Measurements from ENCODE around the gene CSF2. TPM values are rescaled to one million over a fixed set of nuclear protein-coding genes. Genes with fewer than 3 reads are reported as not detected.

Gene CSF2
- total and polyA plus RNA-seq, 5 donors from 2014 or later = not detected

DNA sequence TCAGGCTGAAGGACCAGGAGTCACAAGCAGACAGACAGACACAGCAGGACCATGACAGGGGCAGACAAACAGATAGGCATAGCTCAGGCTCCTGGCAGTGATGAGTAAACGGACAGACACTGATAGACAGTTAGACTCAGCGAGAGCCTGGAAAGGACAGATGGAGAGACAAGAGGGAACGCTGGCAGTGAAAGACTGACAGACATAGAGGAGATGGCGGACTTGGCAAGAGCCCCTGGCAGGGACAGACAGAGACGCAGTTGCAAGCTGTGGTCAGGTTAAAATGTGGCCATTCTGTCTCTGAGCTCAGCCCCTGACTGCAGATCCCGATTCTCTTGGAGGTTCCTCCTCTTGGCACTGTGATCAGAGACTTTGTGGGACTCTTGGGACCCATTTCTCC, 13.6 kb downstream of the CSF2 start:
- Mint-ChIP-seq H3K9me3 (peaks cover 0 to 1% (median 0%) of the 10 kb centered on the region in 7 donors), H3K4me3 (no peak overlapping the region), H3K36me3 (no peaks in the 10 kb centered on the region), H3K27me3 (no peaks in the 10 kb centered on the region), H3K27ac (no peak overlapping the region), H3K4me1 (peaks cover 5 to 26% (median 17%) of the 10 kb centered on the region in 4 donors)
- no peaks in the 10 kb centered on the region for H3K9me3 ChIP-seq (ENCODE audit: control insufficient read depth in 2 of 2, low read length in 2 of 2)
- DNase-seq (no peak), ATAC-seq (ENCODE audit: low read depth in 2 of 2) (no peak)
- H3K27me3 ChIP-seq (ENCODE audit: control insufficient read depth, insufficient read depth, low read length) = no peaks in the 10 kb centered on the region
- H3K36me3 ChIP-seq (ENCODE audit: control insufficient read depth, insufficient read depth, low read length) = no peaks in the 10 kb centered on the region
- H3K4me1 ChIP-seq (ENCODE audit: control insufficient read depth, insufficient read depth, low read length, poor library complexity, severe bottlenecking) = peaks cover 14% of the 10 kb centered on the region
- H3K27ac ChIP-seq (ENCODE audit: insufficient read depth, low read length, poor library complexity, severe bottlenecking) = no peak overlapping the region
- no peak overlapping the region for H3K4me3 ChIP-seq (ENCODE audit: low read depth, low read length)

DNA sequence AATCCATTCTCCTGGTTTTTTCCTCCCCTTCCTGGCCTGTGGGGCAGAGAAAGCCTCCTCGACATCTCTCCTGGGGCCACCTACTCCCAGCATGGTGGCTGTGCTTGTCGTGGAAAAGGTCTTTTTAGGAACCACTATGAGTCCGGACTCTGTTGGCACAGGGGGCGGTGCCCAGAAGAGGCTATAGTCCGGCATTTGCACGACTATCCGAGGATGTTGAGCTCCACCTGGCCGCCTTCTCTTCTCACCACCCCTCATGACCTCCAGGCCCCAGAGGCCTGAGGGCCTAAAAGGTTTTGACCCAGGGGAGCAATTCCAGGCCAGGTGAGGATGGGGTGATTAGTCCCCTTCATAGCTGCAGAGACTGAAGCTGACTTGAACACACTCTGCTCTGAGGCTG, 14.1 kb downstream of the CSF2 start:
- Histone ChIP-seq H3K9me3 (ENCODE audit: control insufficient read depth in 2 of 2, low read length in 2 of 2) (no peaks in the 10 kb centered on the region), H3K36me3 (ENCODE audit: control insufficient read depth, insufficient read depth, low read length) (no peaks in the 10 kb centered on the region), H3K4me3 (ENCODE audit: low read depth, low read length) (no peak overlapping the region), H3K4me1 (ENCODE audit: control insufficient read depth, insufficient read depth, low read length, poor library complexity, severe bottlenecking) (peaks cover 11% of the 10 kb centered on the region), H3K27ac (ENCODE audit: insufficient read depth, low read length, poor library complexity, severe bottlenecking) (no peak overlapping the region), H3K27me3 (ENCODE audit: control insufficient read depth, insufficient read depth, low read length) (no peaks in the 10 kb centered on the region)
- Mint-ChIP-seq H3K4me1 (peaks cover 5 to 22% (median 17%) of the 10 kb centered on the region in 4 donors), H3K9me3 (peaks cover 0 to 1% (median 0%) of the 10 kb centered on the region in 7 donors), H3K36me3 (no peaks in the 10 kb centered on the region), H3K4me3 (no peak overlapping the region), H3K27ac (no peak overlapping the region), H3K27me3 (no peaks in the 10 kb centered on the region)
- ATAC-seq (ENCODE audit: low read depth in 2 of 2) (no peak), DNase-seq (no peak)

DNA sequence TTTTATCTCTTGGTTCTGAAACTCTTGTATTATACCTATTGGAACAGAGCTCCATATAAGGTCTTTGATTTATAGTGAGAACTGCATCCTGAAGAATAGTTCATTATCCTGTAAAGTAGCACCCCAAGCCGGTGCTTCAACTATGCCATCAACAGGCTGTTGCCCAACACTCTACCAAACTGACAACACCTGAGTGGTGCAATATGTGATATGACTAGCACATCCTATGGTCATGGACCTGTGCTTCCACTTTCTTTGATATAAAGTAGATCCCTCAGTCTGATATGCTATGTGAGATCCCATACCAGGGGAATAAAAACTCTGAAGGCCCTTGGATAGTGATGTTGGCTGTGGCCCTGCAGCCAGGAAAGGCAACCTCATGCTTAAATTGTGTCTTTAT, 15.8 kb downstream of the CSF2 start:
- H3K9me3 Mint-ChIP-seq = peaks cover 0 to 3% (median 0%) of the 10 kb centered on the region in 7 donors
- Histone ChIP-seq H3K27me3 (ENCODE audit: control insufficient read depth, insufficient read depth, low read length) (no peaks in the 10 kb centered on the region), H3K4me3 (ENCODE audit: low read depth, low read length) (no peak overlapping the region), H3K36me3 (ENCODE audit: control insufficient read depth, insufficient read depth, low read length) (no peaks in the 10 kb centered on the region), H3K4me1 (ENCODE audit: control insufficient read depth, insufficient read depth, low read length, poor library complexity, severe bottlenecking) (no peaks in the 10 kb centered on the region), H3K27ac (ENCODE audit: insufficient read depth, low read length, poor library complexity, severe bottlenecking) (no peak overlapping the region), H3K9me3 (ENCODE audit: control insufficient read depth in 2 of 2, low read length in 2 of 2) (no peaks in the 10 kb centered on the region)
- no peak overlapping the region for H3K4me3 Mint-ChIP-seq
- peaks cover 5 to 10% (median 10%) of the 10 kb centered on the region in 4 donors for H3K4me1 Mint-ChIP-seq
- H3K27ac Mint-ChIP-seq = no peak overlapping the region
- no peaks in the 10 kb centered on the region for H3K27me3 Mint-ChIP-seq
- H3K36me3 Mint-ChIP-seq = peaks cover 4% of the 10 kb centered on the region
- ATAC-seq (ENCODE audit: low read depth in 2 of 2) = no peak
- DNase-seq = no peak

DNA sequence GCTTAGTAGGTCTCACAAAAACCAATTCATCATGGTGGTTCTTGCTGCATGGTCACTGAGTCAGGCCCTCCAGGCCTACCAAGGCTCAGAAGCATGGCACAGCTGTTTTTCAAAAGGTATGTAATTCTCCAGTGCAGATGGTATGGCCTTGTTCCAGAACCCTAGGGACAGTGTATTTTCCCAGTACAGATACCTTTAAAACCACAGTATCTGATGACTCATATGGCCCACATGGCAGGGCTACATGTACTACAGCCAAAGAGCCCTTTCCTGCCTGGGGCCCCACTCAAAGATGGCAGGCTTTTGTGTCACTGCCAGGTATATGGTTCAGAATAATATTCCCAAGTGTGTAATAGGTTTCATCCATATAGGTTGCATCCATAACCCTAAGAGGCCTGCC, 16.5 kb downstream of the CSF2 start:
- H3K4me3 ChIP-seq (ENCODE audit: low read depth, low read length) = no peak overlapping the region
- DNase-seq (no peak), ATAC-seq (ENCODE audit: low read depth in 2 of 2) (no peak)
- H3K4me1 ChIP-seq (ENCODE audit: control insufficient read depth, insufficient read depth, low read length, poor library complexity, severe bottlenecking) = no peaks in the 10 kb centered on the region
- no peaks in the 10 kb centered on the region for H3K9me3 ChIP-seq (ENCODE audit: control insufficient read depth in 2 of 2, low read length in 2 of 2)
- Mint-ChIP-seq H3K27me3 (no peaks in the 10 kb centered on the region), H3K36me3 (peaks cover 4% of the 10 kb centered on the region), H3K9me3 (peaks cover 0 to 3% (median 0%) of the 10 kb centered on the region in 7 donors), H3K4me3 (no peak overlapping the region), H3K27ac (no peak overlapping the region), H3K4me1 (peaks cover 5 to 8% (median 7%) of the 10 kb centered on the region in 4 donors)
- H3K36me3 ChIP-seq (ENCODE audit: control insufficient read depth, insufficient read depth, low read length) = no peaks in the 10 kb centered on the region
- no peaks in the 10 kb centered on the region for H3K27me3 ChIP-seq (ENCODE audit: control insufficient read depth, insufficient read depth, low read length)
- no peak overlapping the region for H3K27ac ChIP-seq (ENCODE audit: insufficient read depth, low read length, poor library complexity, severe bottlenecking)

DNA sequence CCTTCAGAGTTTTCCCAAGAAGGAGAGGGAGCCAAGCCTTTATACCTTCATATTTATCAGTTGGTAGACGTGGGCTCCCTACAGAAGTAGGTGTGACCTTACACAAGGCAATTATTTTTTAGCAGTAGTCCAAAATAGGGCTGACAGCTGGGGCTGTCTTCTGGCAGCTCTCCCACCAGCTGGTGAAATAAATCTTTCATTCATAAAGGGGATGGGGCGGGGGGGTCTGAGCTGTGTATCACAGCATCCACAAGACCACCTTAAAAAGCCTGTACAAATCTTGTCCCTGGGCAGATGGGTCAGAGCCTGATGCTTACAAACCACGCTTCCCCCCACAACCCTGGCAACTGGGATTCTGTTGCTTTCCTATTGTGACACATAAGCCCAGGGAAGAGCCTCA, 19.7 kb downstream of the CSF2 start:
- ATAC-seq (ENCODE audit: low read depth in 2 of 2) (no peak), DNase-seq (no peak)
- no peaks in the 10 kb centered on the region for H3K27me3 ChIP-seq (ENCODE audit: control insufficient read depth, insufficient read depth, low read length)
- no peak overlapping the region for H3K4me3 ChIP-seq (ENCODE audit: low read depth, low read length)
- Mint-ChIP-seq H3K4me3 (no peak overlapping the region), H3K4me1 (peaks cover 0 to 5% (median 3%) of the 10 kb centered on the region in 4 donors), H3K9me3 (peaks cover 0 to 3% (median 0%) of the 10 kb centered on the region in 7 donors), H3K27me3 (no peaks in the 10 kb centered on the region), H3K36me3 (peaks cover 4% of the 10 kb centered on the region), H3K27ac (no peak overlapping the region)
- no peaks in the 10 kb centered on the region for H3K4me1 ChIP-seq (ENCODE audit: control insufficient read depth, insufficient read depth, low read length, poor library complexity, severe bottlenecking)
- H3K9me3 ChIP-seq (ENCODE audit: control insufficient read depth in 2 of 2, low read length in 2 of 2) = no peaks in the 10 kb centered on the region
- no peak overlapping the region for H3K27ac ChIP-seq (ENCODE audit: insufficient read depth, low read length, poor library complexity, severe bottlenecking)
- no peaks in the 10 kb centered on the region for H3K36me3 ChIP-seq (ENCODE audit: control insufficient read depth, insufficient read depth, low read length)

DNA sequence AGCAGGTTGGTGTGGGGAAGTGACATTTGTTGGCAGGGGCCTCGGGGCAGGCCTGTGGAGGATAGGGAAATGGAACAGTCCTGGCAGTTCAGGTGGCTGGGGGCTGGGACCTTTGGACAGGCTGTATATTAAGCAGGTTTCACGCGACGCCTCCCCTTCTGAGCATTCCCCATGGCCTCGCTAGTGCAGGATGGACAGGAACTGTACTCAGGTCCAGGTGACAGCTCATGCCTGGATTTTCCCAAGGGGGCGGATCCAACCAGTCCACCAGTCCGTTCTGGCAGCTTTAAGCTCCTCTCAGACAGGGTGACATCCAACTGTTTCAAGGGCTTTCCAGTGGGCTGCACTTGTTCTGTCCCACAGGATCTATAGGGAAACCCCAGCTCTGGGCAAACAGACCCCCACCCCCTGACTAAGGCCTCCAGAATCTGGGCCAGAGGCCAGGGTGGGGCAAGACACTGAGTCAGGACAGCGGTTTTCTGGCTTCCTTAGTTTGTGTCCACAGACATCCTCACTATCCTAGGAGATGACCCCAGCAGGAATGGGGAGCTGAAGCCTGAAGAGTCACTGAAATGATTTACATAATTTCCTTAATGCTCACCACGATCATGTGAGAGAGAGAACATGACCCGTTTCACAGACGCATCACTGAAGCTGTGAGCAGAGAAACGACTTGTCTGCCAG, 20.9 kb downstream of the CSF2 start:
- H3K36me3 Mint-ChIP-seq = peaks cover 4% of the 10 kb centered on the region
- H3K36me3 ChIP-seq (ENCODE audit: control insufficient read depth, insufficient read depth, low read length) = no peaks in the 10 kb centered on the region
- H3K4me1 ChIP-seq (ENCODE audit: control insufficient read depth, insufficient read depth, low read length, poor library complexity, severe bottlenecking) = no peaks in the 10 kb centered on the region
- no peak overlapping the region for H3K4me3 ChIP-seq (ENCODE audit: low read depth, low read length)
- peaks cover 5 to 12% (median 8%) of the 10 kb centered on the region in 4 donors for H3K4me1 Mint-ChIP-seq
- H3K27me3 ChIP-seq (ENCODE audit: control insufficient read depth, insufficient read depth, low read length) = no peaks in the 10 kb centered on the region
- DNase-seq (no peak), ATAC-seq (ENCODE audit: low read depth in 2 of 2) (no peak)
- no peaks in the 10 kb centered on the region for H3K27me3 Mint-ChIP-seq
- H3K9me3 Mint-ChIP-seq = peaks cover 0 to 3% (median 0%) of the 10 kb centered on the region in 7 donors
- no peaks in the 10 kb centered on the region for H3K9me3 ChIP-seq (ENCODE audit: control insufficient read depth in 2 of 2, low read length in 2 of 2)
- H3K27ac Mint-ChIP-seq = no peak overlapping the region
- H3K4me3 Mint-ChIP-seq = no peak overlapping the region
- no peak overlapping the region for H3K27ac ChIP-seq (ENCODE audit: insufficient read depth, low read length, poor library complexity, severe bottlenecking)

DNA sequence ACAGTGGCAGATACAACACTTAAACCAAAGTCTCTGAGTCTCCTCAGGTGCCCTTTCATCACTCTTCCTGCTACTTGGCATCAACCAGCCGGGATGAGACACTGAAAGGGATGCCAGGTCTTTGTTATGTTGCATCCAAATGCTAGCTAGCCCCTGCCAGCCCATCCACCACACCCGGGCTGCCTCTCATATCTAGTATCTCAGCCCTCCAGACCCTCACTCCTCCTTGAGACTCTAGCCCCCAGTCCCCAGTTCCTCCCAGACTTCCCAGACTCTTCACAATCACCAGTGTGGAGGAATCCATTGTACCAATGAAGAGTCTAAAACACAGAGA, 21.5 kb downstream of the CSF2 start:
- Mint-ChIP-seq H3K27ac (peak overlapping the region in 1 of 3 donors; percentile 29), H3K9me3 (peaks cover 0 to 3% (median 0%) of the 10 kb centered on the region in 7 donors), H3K36me3 (peaks cover 4% of the 10 kb centered on the region), H3K4me1 (peaks cover 7 to 15% (median 13%) of the 10 kb centered on the region in 4 donors), H3K4me3 (no peak overlapping the region), H3K27me3 (no peaks in the 10 kb centered on the region)
- Histone ChIP-seq H3K27ac (ENCODE audit: insufficient read depth, low read length, poor library complexity, severe bottlenecking) (no peak overlapping the region), H3K4me1 (ENCODE audit: control insufficient read depth, insufficient read depth, low read length, poor library complexity, severe bottlenecking) (peaks cover under 1% of the 10 kb centered on the region), H3K27me3 (ENCODE audit: control insufficient read depth, insufficient read depth, low read length) (no peaks in the 10 kb centered on the region), H3K36me3 (ENCODE audit: control insufficient read depth, insufficient read depth, low read length) (no peaks in the 10 kb centered on the region), H3K4me3 (ENCODE audit: low read depth, low read length) (no peak overlapping the region), H3K9me3 (ENCODE audit: control insufficient read depth in 2 of 2, low read length in 2 of 2) (no peaks in the 10 kb centered on the region)
- DNase-seq (no peak), ATAC-seq (ENCODE audit: low read depth in 2 of 2) (no peak)

DNA sequence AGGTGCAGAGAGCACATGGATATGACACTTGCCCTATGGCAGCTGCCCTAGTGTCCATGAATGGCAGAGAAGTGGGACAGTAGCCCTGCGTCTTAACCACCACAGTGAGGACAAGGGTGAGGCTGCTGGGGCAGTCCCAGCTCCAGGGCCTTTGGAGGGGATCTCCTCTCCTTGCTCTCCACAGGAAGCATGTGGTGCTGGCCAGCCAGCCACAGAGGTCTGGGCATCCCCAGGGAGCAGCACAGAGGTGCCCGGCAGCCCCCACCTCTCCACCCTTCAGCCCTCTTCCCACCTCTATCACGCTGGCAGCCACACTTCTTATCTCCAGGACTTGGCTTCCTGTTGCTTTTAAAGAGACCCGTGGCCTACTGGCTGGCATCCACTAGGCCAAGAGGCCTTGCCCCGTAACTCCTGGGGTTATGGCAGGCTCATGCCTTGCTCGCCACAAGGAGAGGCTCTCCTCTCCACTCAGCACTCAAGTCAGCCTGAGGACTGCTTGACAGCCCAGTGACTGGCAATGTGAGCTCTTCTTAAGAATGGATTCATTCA, 21.9 kb downstream of the CSF2 start:
- H3K27ac ChIP-seq (ENCODE audit: insufficient read depth, low read length, poor library complexity, severe bottlenecking) = no peak overlapping the region
- peaks cover 0 to 3% (median 0%) of the 10 kb centered on the region in 7 donors for H3K9me3 Mint-ChIP-seq
- no peaks in the 10 kb centered on the region for H3K27me3 ChIP-seq (ENCODE audit: control insufficient read depth, insufficient read depth, low read length)
- H3K27me3 Mint-ChIP-seq = no peaks in the 10 kb centered on the region
- H3K4me1 Mint-ChIP-seq = peaks cover 10 to 18% (median 15%) of the 10 kb centered on the region in 4 donors
- H3K36me3 ChIP-seq (ENCODE audit: control insufficient read depth, insufficient read depth, low read length) = no peaks in the 10 kb centered on the region
- H3K36me3 Mint-ChIP-seq = peaks cover 4% of the 10 kb centered on the region
- no peak overlapping the region for H3K27ac Mint-ChIP-seq
- no peak overlapping the region for H3K4me3 ChIP-seq (ENCODE audit: low read depth, low read length)
- ATAC-seq (ENCODE audit: low read depth in 2 of 2) = peak; percentile 10 to 30
- H3K4me3 Mint-ChIP-seq = no peak overlapping the region
- no peaks in the 10 kb centered on the region for H3K9me3 ChIP-seq (ENCODE audit: control insufficient read depth in 2 of 2, low read length in 2 of 2)
- no peak for DNase-seq
- H3K4me1 ChIP-seq (ENCODE audit: control insufficient read depth, insufficient read depth, low read length, poor library complexity, severe bottlenecking) = peaks cover 5% of the 10 kb centered on the region

Data from CD4-positive, CD25-positive, alpha-beta regulatory T cell (primary cell).